HepG2 (cell line): ENCODE results near the gene WDR87. TPM values are rescaled to one million over a fixed set of nuclear protein-coding genes. Genes with fewer than 3 reads are reported as not detected.

Source experiments
- ELF1 ChIP-seq: sonication (generic); formaldehyde crosslinking; IDR thresholded peaks from 2 replicates; pipeline ENCODE4 v1.4.0; 2020; ENCODE audit warnings: missing genetic modification reagents
- ETV5 ChIP-seq: IDR thresholded peaks from 2 replicates; pipeline ENCODE4 v1.6.1; 2018; ENCODE audit warnings: missing biosample characterization, missing genetic modification reagents, inconsistent platforms, borderline replicate concordance
- ISX ChIP-seq: sonication (generic); formaldehyde crosslinking; conservative IDR thresholded peaks from 2 replicates; pipeline ENCODE4 v1.5.0; 2020; ENCODE audit warnings: missing genetic modification reagents
- PCBP1 ChIP-seq: fragments of 200-400 bp; formaldehyde crosslinking; IDR thresholded peaks from 2 replicates; pipeline ENCODE4 v1.6.1; 2017; ENCODE audit warnings: mild to moderate bottlenecking, low read depth, low read length, borderline replicate concordance
- PHB2 ChIP-seq: fragments of 450-650 bp; IDR thresholded peaks from 2 replicates; pipeline ENCODE4 v1.6.1; 2018; ENCODE audit not compliant: partially characterized antibody
- RNF2 ChIP-seq: fragments of 450-650 bp; conservative IDR thresholded peaks from 2 replicates; pipeline ENCODE4 v1.6.1; 2016; ENCODE audit warnings: low read depth
- SIN3A ChIP-seq: IDR thresholded peaks from 2 replicates; pipeline ENCODE4 v1.6.1; 2011; ENCODE audit warnings: low read depth, mild to moderate bottlenecking, control low read depth, low read length, borderline replicate concordance
- SMARCE1 ChIP-seq: fragments of 450-650 bp; IDR thresholded peaks from 2 replicates; pipeline ENCODE4 v1.6.1; 2017; ENCODE audit warnings: borderline replicate concordance
- SOX13 ChIP-seq, 3 experiments: fragments of 450-650 bp in 1 of 3; sonication (generic) in 1 of 3; formaldehyde crosslinking in 1 of 3; IDR thresholded peaks in 2 of 3; conservative IDR thresholded peaks in 1 of 3; 2 replicates each; pipeline versions ENCODE4 v1.5.0 to v1.6.1; 2016 to 2020; ENCODE audit warnings: antibody characterized with exemption in 1 of 3, mild to moderate bottlenecking in 1 of 3, missing compliant biosample characterization in 1 of 3, missing genetic modification reagents in 1 of 3, moderate library complexity in 1 of 3
- ZBTB21 ChIP-seq: sonication (generic); formaldehyde crosslinking; IDR thresholded peaks from 2 replicates; pipeline ENCODE4 v1.4.0; 2020; ENCODE audit warnings: missing genetic modification reagents
- ZBTB38 ChIP-seq: sonication (generic); formaldehyde crosslinking; IDR thresholded peaks from 2 replicates; pipeline ENCODE4 v1.5.1; 2020; ENCODE audit warnings: mild to moderate bottlenecking, missing genetic modification reagents
- ZKSCAN1 ChIP-seq: fragments of 150-350 bp; IDR thresholded peaks from 2 replicates; pipeline ENCODE4 v1.6.1; 2014; ENCODE audit warnings: low read length
- ZMYM4 ChIP-seq: sonication (generic); formaldehyde crosslinking; IDR thresholded peaks from 2 replicates; pipeline ENCODE4 v1.8.1; 2023; ENCODE audit warnings: mild to moderate bottlenecking, missing genetic modification reagents
- ZNF318 ChIP-seq: sonication (generic); formaldehyde crosslinking; IDR thresholded peaks from 2 replicates; pipeline ENCODE4 v1.4.0; 2020; ENCODE audit warnings: mild to moderate bottlenecking, missing genetic modification reagents
- ZNF574 ChIP-seq: sonication (generic); formaldehyde crosslinking; IDR thresholded peaks from 2 replicates; pipeline ENCODE4 v1.4.0; 2020; ENCODE audit warnings: missing genetic modification reagents
- ZNF780A ChIP-seq: sonication (generic); formaldehyde crosslinking; IDR thresholded peaks from 2 replicates; pipeline ENCODE4 v1.8.0; 2022; ENCODE audit warnings: mild to moderate bottlenecking, missing genetic modification reagents, moderate library complexity
- ZNF788 ChIP-seq: sonication (generic); formaldehyde crosslinking; IDR thresholded peaks from 2 replicates; pipeline ENCODE4 v1.5.0; 2020; ENCODE audit warnings: mild to moderate bottlenecking, missing genetic modification reagents, borderline replicate concordance
- ZSCAN21 ChIP-seq: sonication (generic); formaldehyde crosslinking; IDR thresholded peaks from 2 replicates; pipeline ENCODE4 v1.8.0; 2022; ENCODE audit warnings: mild to moderate bottlenecking, missing genetic modification reagents, moderate library complexity, borderline replicate concordance
- polyA plus RNA-seq, 8 experiments: library from polyadenylated mRNA; depleted of rRNA in 3 of 8; stranded (reverse) in 7 of 8; unstranded in 1 of 8; fragments of >200 nt; fragmentation: Illumina TruSeq in 4 of 8; extraction: Trizol in 4 of 8; gene quantifications; 2 replicates each; pipeline versions ENCODE4 v1.2.1 to v1.2.3, GENCODE V29; 2011 to 2016; ENCODE audit warnings: low read depth in 4 of 8, missing spikeins in 1 of 8, mixed read lengths in 1 of 8; ENCODE audit not compliant: insufficient read depth in 1 of 8
- total RNA-seq, 5 experiments: library from RNA; depleted of rRNA; stranded (reverse); fragments of >200 nt; fragmentation: Illumina TruSeq; extraction: Trizol; gene quantifications; 2 replicates each; pipeline ENCODE4 v1.2.3, GENCODE V29; 2016; ENCODE audit warnings: low read depth in 1 of 5

The WDR87 gene
- total and polyA plus RNA-seq, 2 of the 13 experiments (the other 11 are each of a cell fraction or from before 2014, with no cell fraction given) = not detected

- TF ChIP-seq PCBP1 (0 out of 2 replicates have a peak, but pooled peaks have one; percentile 49), ZKSCAN1 (no peak; the same call in 1 of the 2 replicates), ETV5 (CRISPR knock-in tag) (peak; percentile 44; the same call in 1 of the 2 replicates), ZMYM4 (CRISPR knock-in tag) (peak; percentile 47), SIN3A (peak; percentile 73; the same call in 1 of the 2 replicates), SOX13 (IDR thresholded peaks at IDR 0.05) (no peak), SOX13 (CRISPR knock-in tag; conservative IDR thresholded peaks at IDR 0.05 in 1 of 2, IDR thresholded peaks at IDR 0.05 in 1 of 2) (peak in 1 of 2 experiments; percentile 25; a peak in 1 of 4 replicates), ELF1 (CRISPR knock-in tag) (peak; percentile 97), ZBTB21 (CRISPR knock-in tag) (no peak), ZSCAN21 (peak; percentile 82; the same call in 1 of the 2 replicates), ZBTB38 (CRISPR knock-in tag) (no peak), ZNF318 (CRISPR knock-in tag) (no peak), PHB2 (no peak), RNF2 (no peak), ZNF780A (CRISPR knock-in tag) (peak; percentile 37; the same call in 1 of the 2 replicates), ZNF788 (CRISPR knock-in tag) (peak; percentile 29; the same call in 1 of the 2 replicates), ISX (CRISPR knock-in tag) (no peak), SMARCE1 (no peak), ZNF574 (CRISPR knock-in tag) (peak; percentile 94)
These were observed 708 bp upstream of the WDR87 start, which contains the start of gene SIPA1L3 (continued) for GRCh38 chr19:37906869-37907734.
